Measurements from ENCODE around the gene FAM204A.

The FAM204A gene

DNA sequence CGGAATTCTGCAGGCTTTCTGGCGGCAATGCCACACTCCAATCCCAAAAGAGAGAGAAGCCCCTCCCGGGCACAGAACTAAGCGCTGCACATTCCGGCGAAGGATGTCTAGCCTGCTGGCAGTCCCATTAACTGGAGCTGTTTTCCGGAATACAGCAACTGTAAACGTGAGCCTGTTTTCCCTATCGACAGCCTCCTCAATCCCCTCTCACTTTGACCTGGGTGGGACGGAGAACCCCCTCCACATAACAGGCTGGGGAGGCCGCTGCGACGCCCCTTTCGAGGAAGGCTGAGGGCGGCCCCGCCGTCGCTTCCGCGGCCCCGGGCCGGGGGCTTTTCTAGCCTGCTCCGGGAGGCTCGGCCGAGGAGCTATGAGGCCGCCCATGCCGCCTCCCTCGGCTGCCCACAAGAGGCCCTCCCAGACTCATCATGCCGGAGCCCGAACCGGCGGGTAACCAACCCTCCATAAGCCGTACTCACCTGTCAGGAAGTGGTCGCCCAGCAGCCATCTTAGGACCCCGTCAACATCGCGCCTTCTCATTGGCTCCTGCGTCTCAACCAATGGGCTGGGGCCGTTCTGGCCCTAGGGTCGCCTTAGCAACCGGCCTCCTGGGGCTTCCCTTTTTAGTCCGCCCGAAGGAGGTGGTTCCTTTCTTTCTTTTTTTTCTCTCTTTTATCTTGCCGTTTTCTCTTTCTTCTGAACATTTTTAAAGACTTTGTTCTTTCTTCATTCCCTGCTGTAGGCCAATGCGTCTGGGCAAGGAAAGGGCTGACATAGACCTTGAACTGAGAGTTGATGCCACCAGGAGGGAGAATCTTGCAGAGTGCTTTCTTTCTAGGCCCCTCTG lies at the start of gene FAM204A:
FAM204A (minus strand) TSS at position 534 of the 847 bp plus-strand sequence. CDS start 5,909 bp downstream, outside the sequence.
- in situ Hi-C loops (cut with HindIII; ENCODE audit: low sequenced_read_pairs): no loop called here

DNA sequence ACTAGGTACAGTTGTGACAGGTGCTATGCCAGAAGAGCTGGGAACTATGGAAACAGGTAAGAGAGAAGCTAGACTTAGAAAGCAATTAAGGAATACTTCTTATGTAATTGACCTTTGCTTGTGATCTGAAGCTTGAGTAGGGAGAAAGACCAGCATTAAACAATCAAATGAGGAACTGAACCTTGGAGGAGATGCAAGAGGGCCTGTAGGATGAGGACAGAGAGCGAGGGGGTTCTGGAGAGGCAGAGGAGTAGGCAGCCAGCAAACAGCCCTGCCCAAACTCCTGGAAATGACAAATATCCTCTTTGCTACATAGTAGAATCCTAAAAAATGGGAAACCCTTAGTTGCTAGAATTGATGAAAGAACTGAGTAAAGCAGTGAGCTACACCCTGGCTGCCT lies 41.6 kb upstream of the FAM204A start:
- in situ Hi-C loops (cut with HindIII; ENCODE audit: low sequenced_read_pairs): loop anchor here (5.0 kb wide), 1 partner anchor 54 kb away; no protein-coding TSS in a partner anchor

DNA sequence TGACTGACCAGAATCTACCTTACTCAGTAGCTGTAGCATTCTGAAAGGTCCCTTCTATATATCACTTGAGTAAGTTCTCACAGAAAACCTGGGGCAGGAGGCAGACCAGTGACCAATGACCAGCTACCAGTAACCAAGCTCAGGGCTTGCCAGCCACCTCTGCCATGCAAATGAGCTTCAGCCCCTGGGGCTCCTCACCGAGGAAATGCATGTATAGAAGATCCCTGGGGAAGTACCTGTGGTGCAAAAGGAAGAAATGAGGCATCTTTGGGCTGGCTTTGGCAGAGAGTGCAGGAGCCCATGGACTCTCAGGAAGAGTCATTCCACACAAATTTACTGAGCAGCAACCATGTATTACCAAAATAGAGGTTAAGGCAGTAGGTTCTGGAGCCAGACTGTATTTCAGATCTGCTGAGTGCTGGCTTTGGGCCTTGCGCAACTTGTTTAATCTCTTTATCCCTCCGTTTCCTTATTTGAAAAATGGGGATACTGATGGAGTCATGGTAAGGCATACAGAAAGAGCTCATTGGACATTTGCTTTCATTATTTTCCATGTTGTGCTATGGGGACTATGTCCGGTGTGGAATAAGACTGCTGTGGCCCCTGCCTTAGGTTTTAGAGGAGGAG lies 41.1 kb upstream of the FAM204A start:
- in situ Hi-C loops (cut with HindIII; ENCODE audit: low sequenced_read_pairs): loop anchor here (5.0 kb wide), 1 partner anchor 54 kb away; no protein-coding TSS in a partner anchor

DNA sequence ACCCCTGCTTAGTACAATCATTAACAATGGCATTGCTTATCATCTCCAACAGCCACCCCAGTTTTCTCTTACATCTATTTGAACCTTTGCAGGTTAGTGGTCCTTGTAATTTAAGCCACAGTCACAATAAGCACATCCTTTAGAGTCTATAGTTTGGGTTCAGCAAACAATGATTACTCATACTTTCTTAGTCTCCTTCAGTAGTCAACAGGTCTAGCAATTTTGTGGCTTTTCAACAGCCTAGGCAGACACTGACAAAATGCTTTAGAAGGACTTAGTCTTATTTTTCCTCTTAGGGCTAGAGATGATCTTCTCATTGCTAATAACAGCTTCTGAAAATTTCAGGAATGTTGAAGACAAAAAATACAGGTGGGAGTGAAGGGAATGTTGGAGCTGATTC lies 32.3 kb upstream of the FAM204A start:
- in situ Hi-C loops (cut with HindIII; ENCODE audit: low sequenced_read_pairs): no loop called here

DNA sequence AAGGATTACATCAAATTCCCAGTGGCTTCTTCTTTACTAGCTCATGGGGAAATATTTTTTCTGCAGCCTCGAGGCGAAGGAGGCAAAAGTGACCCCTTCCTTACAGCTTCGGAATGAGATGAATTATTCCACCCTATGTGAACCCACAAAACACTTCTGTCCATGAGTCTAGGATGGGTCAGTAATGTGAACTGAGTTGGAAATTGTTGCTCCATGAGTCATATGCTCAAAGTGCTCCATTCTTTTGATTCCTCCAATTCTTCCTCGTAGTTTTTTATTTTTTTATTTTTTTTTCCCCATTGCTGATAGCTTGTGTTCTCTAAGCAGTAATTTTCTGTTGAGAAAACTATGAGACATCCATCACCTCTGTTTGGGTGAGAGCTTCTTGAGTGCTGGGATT lies 31.7 kb upstream of the FAM204A start:
- in situ Hi-C loops (cut with HindIII; ENCODE audit: low sequenced_read_pairs): no loop called here

DNA sequence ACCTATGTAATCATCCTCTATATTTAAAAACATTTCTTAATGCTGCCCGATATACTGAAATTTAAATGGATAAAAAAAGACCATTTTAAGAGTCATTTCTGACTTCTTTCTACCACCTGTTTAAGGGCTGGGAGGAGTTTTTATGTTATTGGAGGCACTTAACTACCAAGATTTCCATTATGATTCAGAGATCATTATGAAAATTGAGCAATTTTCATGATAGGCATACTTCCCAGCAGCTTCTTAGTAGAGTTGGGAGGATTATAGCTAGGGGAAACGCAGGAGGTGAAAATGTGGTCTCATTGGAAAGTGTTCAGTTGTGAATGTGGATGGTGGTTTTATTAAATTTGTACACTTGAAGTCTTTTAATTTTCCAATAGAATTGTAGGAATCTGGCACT lies 28.4 kb upstream of the FAM204A start:
- in situ Hi-C loops (cut with HindIII; ENCODE audit: low sequenced_read_pairs): no loop called here

DNA sequence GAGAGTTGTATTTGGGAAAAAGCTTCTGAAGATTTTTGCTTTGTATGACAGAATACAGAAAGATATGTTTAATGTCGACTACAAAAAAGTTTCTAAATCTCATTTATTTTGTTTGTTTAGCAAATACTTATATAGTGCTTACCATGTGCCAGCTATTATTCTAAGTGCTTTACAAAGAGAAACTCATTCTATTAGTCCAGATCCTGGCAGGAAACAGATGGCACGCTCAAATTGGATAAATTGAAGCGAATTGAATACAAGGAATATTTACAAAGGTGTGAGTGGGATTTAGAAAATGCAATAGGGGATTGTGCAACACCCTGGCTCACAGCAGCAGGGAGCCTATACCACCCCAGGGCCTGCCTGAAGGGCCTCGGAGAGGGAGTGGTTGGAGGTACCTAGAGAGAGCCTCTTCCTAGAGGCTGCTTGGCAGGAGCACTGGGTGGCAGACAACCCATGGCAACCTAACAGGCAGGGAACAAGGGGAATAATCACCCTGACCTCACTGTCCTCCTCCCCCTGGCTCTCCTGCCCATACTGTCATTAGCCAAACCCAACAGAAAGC lies 27.6 kb upstream of the FAM204A start:
- in situ Hi-C loops (cut with HindIII; ENCODE audit: low sequenced_read_pairs): no loop called here

DNA sequence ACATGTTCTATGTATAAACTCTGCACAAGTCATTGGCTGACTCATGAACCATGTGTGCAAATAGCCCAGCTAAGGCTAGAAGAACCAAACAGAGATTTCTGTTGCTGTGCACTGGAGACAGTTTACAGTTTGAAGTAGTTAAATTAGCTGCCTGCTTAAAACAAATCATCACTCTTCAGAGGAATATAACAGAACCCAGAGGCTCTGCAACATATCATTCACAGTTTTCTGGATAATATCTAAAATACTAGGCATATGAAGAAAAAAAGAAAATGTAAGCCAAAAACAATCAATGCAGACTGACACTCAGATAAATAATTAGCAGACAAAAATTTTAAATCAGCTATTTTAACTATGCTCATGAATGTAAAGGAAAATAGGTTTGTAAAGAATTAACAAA lies 23.6 kb upstream of the FAM204A start:
- in situ Hi-C loops (cut with HindIII; ENCODE audit: low sequenced_read_pairs): no loop called here

DNA sequence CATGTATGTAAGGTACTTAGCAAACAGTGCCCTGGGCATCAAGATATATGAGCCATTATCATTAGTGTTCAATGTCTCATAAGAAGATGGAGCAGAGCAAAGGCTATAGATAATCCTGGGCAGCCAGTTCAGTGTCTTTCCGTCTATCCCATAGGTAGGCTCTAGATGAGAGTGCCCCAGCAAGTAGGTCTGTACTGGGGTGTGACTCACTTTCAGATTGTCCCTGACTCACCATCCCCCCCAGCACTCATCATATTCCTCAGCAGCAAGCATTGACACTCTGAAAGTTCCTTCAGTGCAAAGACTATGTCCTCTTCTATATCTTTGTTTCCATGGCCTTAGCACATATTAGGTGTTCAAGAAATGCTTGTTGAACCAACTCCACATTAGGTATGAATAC lies 20.0 kb upstream of the FAM204A start:
- in situ Hi-C loops (cut with HindIII; ENCODE audit: low sequenced_read_pairs): no loop called here

DNA sequence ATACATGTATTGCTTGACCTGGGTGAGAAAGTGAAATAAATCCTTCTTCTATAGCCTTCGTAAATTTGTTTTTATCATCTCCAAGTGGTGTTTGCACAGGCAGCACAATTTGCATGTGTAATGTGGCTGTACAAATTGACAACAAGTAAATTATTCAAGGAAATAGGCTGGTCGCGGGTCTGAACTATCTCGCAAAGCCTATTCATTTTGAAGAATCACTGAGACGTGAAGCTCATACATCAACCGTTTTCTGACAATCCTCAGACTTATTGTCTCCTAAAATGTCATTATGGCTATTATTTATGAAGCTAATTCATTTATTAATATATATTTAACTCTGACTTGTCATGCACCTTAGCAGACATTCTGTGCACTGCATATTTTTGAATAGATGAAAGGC lies 16.2 kb upstream of the FAM204A start:
- in situ Hi-C loops (cut with HindIII; ENCODE audit: low sequenced_read_pairs): no loop called here

DNA sequence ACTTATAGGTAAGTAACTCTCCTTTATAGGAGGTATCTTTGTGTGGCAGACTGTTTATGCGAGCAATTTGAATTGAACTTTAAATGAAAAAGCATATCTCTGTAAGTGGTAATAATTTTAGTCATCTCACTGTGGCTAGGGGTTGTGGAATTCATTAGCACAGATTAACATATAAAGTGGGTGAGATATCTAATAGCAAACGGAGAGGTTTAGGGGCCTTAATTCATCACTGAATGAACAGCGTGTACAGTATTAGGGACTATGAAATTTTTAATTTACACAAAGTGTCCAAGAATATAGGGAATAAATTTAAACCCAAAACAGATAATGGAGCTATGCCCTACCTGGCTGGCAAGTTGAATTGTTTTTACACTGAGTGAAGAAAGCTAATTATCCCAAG lies 15.7 kb upstream of the FAM204A start:
- in situ Hi-C loops (cut with HindIII; ENCODE audit: low sequenced_read_pairs): no loop called here

DNA sequence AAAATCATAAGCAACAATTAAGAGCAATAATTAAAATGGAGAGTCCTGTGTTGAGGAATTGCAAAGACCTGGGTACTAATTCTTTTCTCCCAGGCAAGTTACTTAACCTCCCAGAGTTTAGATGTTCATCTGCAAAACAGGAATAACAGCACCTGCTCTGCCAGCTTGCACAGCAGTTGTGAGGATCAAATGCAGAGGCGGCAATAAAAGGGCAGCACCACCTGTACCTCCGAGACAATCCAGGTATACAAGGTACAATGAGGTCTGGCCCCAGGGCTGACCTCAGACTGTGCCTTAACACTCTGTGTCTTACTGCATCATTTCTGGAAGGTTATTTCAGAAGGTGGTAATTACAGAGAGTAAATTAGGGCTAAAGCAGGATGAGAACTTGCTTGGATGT lies 14.5 kb upstream of the FAM204A start:
- in situ Hi-C loops (cut with HindIII; ENCODE audit: low sequenced_read_pairs): no loop called here

DNA sequence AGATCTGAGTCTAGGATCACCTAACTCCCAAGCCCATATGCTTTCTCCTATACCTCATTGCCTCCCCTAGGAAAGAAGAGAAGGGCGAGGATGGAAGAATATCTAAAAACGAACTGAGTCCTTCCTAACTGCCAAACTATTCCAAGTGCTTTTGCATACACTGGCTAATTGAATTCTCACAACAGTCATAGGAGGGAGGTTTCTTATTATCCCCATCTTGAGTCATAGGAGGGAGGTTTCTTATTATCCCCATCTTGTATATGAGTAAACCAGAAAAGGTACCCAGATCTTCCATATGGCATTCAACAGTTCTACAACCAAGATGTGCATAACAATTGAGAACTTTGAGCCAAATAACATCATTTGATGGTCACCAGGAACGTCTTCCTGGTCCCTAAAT lies 13.1 kb upstream of the FAM204A start:
- in situ Hi-C loops (cut with HindIII; ENCODE audit: low sequenced_read_pairs): no loop called here

DNA sequence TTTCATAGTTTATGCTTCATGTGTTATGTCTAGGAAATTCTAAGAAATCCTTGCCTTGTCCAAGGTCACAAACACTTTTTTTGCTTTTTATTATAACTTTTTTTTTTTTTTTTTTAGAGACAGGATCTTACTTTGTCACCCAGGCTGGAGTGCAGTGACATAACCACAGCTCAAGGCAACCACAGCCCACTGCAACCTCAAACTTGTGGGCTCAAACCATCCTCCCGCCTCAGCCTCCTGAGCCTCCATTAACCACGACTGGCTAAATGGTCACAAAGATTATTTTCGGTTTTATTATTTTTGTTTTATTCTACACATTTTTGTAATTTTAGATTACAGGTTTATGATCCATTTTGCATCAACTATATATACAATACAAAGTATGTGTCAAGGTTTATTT lies 7.1 kb upstream of the FAM204A start:
- in situ Hi-C loops (cut with HindIII; ENCODE audit: low sequenced_read_pairs): no loop called here

DNA sequence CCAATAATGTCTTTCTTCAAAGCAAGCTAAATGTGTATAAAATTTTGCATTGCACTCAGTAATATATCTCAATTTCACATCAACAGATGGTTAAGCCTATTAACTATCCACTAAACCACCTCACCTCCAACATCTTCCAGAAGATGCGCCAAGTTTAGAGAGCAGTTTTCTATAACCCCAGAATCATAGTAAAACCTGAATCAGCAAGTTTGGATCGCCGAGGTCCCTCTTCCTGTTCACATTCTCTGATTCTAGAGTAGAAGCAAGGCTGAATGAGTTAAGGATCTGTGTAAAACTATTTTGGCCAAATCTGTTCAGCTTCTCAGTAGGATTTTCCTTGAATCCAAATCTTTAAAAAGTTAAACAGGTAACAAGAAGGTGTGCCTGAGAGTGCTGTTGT lies 1.4 kb upstream of the FAM204A start:
- in situ Hi-C loops (cut with HindIII; ENCODE audit: low sequenced_read_pairs): no loop called here

DNA sequence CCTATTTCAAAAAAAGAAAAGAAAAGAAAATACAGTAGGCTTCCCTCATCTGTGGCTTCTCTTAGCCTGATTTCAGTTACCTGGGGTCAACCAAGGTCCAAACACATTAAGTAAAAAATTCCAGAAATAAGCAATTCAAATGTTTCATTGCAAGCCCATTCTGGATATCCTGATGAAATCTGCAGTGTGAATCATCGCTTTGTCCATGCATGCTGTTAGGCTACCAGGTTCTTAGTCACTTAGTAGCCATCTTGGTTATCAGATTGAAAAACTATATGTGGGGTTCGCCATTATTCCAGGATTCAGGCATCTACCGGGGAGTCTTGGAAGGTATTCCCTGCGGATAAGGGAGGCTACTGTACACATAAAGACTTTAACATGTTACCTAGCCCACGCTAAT lies 991 bp upstream of the FAM204A start:
- in situ Hi-C loops (cut with HindIII; ENCODE audit: low sequenced_read_pairs): no loop called here

DNA sequence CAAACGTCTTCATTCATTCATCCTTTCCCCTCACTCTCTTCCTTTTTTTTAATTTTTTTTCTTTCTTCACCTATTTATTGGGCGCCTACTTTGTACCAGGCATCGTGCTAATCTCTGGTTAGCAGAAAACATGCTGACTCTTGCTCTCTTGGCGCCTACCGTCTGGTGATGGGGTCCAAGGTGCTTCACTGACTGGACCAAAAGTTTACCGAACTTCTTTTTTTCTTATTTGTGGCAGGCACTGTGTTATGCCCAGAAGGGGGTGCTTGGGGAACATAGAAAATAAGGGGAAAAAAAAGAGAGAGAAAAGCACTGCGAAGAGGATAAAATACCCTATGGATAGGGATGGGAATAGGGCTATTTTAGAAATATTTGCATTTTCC lies 505 bp upstream of the FAM204A start:
- in situ Hi-C loops (cut with HindIII; ENCODE audit: low sequenced_read_pairs): no loop called here

DNA sequence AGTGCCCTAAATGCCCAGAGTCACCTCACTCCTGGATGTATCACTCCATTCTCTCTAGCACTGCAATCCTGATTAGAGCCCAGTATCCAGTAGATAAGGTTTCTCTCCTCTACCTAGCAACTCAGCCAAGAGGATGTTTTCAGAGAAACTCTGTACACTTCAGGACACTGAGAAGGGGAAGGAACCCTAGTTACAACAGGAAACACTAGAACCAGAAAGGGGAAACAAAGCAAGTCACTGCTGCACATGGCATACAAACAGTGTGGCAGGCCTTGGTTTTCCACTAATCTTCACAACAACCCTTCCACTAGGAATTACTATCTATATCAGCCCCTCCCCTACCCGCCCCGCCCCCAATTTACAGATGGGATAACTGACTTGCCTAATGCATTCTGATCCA lies 1.6 kb downstream of the FAM204A start:
- in situ Hi-C loops (cut with HindIII; ENCODE audit: low sequenced_read_pairs): no loop called here

DNA sequence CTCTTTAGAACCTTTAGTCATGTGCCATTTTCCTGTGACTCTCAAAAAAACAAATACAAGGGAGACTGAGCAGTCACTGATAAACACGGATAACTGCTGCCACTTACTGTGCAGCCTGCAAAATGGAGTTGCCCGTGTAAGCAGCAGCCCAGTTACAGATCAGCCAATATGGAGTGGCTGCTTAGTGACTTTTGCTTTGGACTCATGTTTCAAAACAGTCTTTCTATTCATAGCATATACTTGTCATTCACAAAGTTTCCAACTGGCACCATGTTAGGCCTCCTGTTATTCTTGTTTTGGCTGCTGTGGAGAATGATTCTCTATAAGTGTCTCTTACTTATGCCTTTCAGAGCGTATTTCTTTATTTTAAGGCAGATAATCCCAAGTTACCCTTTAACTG lies 3.0 kb downstream of the FAM204A start:
- in situ Hi-C loops (cut with HindIII; ENCODE audit: low sequenced_read_pairs): no loop called here

DNA sequence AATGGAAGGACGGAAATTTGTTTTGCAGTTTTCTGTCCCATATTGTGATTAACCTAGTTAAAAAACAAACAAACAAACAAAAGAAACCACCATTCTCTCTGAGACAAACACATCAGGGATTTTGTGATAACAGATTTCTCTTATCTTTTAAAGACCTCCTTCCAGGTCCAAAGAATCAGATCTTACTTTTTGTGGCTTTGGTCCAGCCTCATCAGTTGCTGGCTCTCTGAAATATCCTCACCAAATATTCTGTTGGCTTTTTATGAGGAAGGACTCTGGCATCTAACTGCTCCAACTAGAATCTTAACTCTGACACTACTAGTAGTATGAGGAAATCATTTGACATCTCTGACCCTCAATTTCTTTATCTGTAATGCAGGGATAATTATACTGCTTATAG lies 4.8 kb downstream of the FAM204A start:
- in situ Hi-C loops (cut with HindIII; ENCODE audit: low sequenced_read_pairs): no loop called here

DNA sequence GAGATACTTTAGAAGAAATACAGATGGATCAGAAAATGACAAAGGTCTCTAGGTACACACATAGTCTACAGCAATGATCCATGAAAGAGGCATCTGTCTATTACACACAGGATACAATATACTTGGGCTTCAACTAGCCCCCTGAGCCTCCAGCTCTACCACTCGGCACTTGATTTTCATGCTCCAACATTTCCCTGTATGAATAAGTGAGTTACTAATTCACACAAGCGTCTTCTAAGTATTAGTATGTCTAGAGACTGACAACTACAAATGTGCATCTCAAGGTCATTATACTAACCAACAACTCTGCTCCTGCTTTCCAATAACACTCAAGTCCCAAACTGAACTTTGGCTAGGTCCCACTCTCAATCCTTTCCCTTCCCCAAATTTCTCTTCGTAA lies 8.3 kb downstream of the FAM204A start:
- in situ Hi-C loops (cut with HindIII; ENCODE audit: low sequenced_read_pairs): no loop called here

All from endothelial cell of hepatic sinusoid (primary cell).